Keratinocyte (primary cell): ENCODE results near the gene BCL2L1. TPM values are rescaled to one million over a fixed set of nuclear protein-coding genes. Genes with fewer than 3 reads are reported as not detected.
A peak's percentile ranks its signal among the peaks of the same experiment; 100 is the strongest.

Source experiments
- DNase-seq: peaks from one replicate; pipeline ENCODE4 v3.0.0-alpha.2; 2011; ENCODE audit warnings: low read depth, missing footprints, low spot score
- FAIRE-seq: peaks from 2 replicates; lab custom pipeline; 2011; peaks lifted over from hg19 to GRCh38; lab: Jason Lieb, UNC
- H2AFZ ChIP-seq: 2 replicates; pipeline ENCODE4 v1.6.0; 2012; ENCODE audit warnings: low read length, control low read depth, inconsistent platforms; ENCODE audit not compliant: control insufficient read depth
- H3K27ac ChIP-seq: 2 replicates; pipeline ENCODE4 v1.5.1; 2011; ENCODE audit warnings: low read length; ENCODE audit not compliant: control insufficient read depth, insufficient read depth
- H3K27me3 ChIP-seq: 3 replicates; pipeline ENCODE4 v1.6.0; 2011; ENCODE audit warnings: low read length; ENCODE audit not compliant: control insufficient read depth, insufficient read depth; ENCODE audit errors: extremely low read depth
- H3K36me3 ChIP-seq, 2 experiments: 2 replicates in 1 of 2; 3 replicates in 1 of 2; pipeline ENCODE4 v1.5.1; 2011; ENCODE audit warnings: low read length in 2 of 2, mild to moderate bottlenecking in 1 of 2; ENCODE audit not compliant: control insufficient read depth in 2 of 2, insufficient read depth in 2 of 2; ENCODE audit errors: extremely low read depth in 1 of 2
- H3K4me1 ChIP-seq: 3 replicates; pipeline ENCODE4 v1.5.1; 2011; ENCODE audit warnings: low read length; ENCODE audit not compliant: control insufficient read depth, insufficient read depth; ENCODE audit errors: extremely low read depth
- H3K4me2 ChIP-seq: 3 replicates; pipeline ENCODE4 v1.6.0; 2011; ENCODE audit warnings: low read depth, low read length; ENCODE audit not compliant: control insufficient read depth, insufficient read depth; ENCODE audit errors: extremely low read depth
- H3K4me3 ChIP-seq, 3 experiments: fragments of 200-600 bp in 1 of 3; sonication (generic) in 1 of 3; 2 replicates in 2 of 3; 3 replicates in 1 of 3; pipeline ENCODE4 v1.5.1; 2011 to 2016; ENCODE audit warnings: low read length in 3 of 3, mild to moderate bottlenecking in 3 of 3, control low read depth in 2 of 3, inconsistent platforms in 1 of 3, low read depth in 1 of 3, mixed read lengths in 1 of 3, mixed run types in 1 of 3, moderate library complexity in 1 of 3; ENCODE audit not compliant: control insufficient read depth in 2 of 3, insufficient read depth in 2 of 3; ENCODE audit errors: extremely low read depth in 1 of 3
- H3K79me2 ChIP-seq: 2 replicates; pipeline ENCODE4 v1.6.0; 2012; ENCODE audit warnings: low read length; ENCODE audit not compliant: control insufficient read depth, insufficient read depth
- H3K9ac ChIP-seq: 3 replicates; pipeline ENCODE4 v1.6.0; 2011; ENCODE audit warnings: low read length; ENCODE audit not compliant: control insufficient read depth, insufficient read depth; ENCODE audit errors: extremely low read depth
- H3K9me1 ChIP-seq: 3 replicates; pipeline ENCODE4 v1.6.0; 2011; ENCODE audit warnings: low read length; ENCODE audit not compliant: control insufficient read depth, insufficient read depth; ENCODE audit errors: extremely low read depth
- H3K9me3 ChIP-seq: 2 replicates; pipeline ENCODE4 v1.5.1; 2012; ENCODE audit warnings: low read depth, low read length; ENCODE audit not compliant: control insufficient read depth
- H4K20me1 ChIP-seq: 3 replicates; pipeline ENCODE4 v1.6.0; 2011; ENCODE audit warnings: low read length; ENCODE audit not compliant: control insufficient read depth, insufficient read depth; ENCODE audit errors: extremely low read depth
- CTCF ChIP-seq, 3 experiments: IDR thresholded peaks in 1 of 3; conservative IDR thresholded peaks in 1 of 3; optimal IDR thresholded peaks in 1 of 3; 2 replicates in 2 of 3; 3 replicates in 1 of 3; pipeline versions ENCODE3 to v1.5.1; 2011; ENCODE audit warnings: low read length in 3 of 3, mild to moderate bottlenecking in 3 of 3, moderate library complexity in 2 of 3, control low read depth in 1 of 3, inconsistent platforms in 1 of 3; ENCODE audit not compliant: insufficient read depth in 2 of 3; ENCODE audit errors: extremely low read depth in 1 of 3
- EZH2 ChIP-seq: IDR thresholded peaks from one replicate; pipeline ENCODE4 v1.6.1; 2012; ENCODE audit warnings: inconsistent platforms, mild to moderate bottlenecking, low read length, moderate library complexity
- dilution Hi-C: fragments of 300-500 bp; cut with MboI; formaldehyde crosslinking; loops from one replicate; pipeline ENCODE4 v1.7.0; 2020; ENCODE audit warnings: low sequenced_read_pairs; ENCODE audit not compliant: extremely low pct_ligation_motif_present
- polyA plus RNA-seq, 5 experiments: library from polyadenylated mRNA; depleted of rRNA in 3 of 5; stranded (reverse) in 3 of 5; stranded (forward) in 1 of 5; unstranded in 1 of 5; fragments of >200 nt; gene quantifications; 1 replicate in 1 of 5; 2 replicates in 3 of 5; 3 replicates in 1 of 5; pipeline versions ENCODE4 v1.2.1 to v1.2.3, GENCODE V29; 2011 to 2012; ENCODE audit warnings: missing spikeins in 2 of 5, low read depth in 1 of 5, low replicate concordance in 1 of 5

The BCL2L1 gene
- polyA plus RNA-seq, 1 donor (not counting 4 experiments of a cell fraction or from before 2014, with no cell fraction given), result 109 TPM

DNA sequence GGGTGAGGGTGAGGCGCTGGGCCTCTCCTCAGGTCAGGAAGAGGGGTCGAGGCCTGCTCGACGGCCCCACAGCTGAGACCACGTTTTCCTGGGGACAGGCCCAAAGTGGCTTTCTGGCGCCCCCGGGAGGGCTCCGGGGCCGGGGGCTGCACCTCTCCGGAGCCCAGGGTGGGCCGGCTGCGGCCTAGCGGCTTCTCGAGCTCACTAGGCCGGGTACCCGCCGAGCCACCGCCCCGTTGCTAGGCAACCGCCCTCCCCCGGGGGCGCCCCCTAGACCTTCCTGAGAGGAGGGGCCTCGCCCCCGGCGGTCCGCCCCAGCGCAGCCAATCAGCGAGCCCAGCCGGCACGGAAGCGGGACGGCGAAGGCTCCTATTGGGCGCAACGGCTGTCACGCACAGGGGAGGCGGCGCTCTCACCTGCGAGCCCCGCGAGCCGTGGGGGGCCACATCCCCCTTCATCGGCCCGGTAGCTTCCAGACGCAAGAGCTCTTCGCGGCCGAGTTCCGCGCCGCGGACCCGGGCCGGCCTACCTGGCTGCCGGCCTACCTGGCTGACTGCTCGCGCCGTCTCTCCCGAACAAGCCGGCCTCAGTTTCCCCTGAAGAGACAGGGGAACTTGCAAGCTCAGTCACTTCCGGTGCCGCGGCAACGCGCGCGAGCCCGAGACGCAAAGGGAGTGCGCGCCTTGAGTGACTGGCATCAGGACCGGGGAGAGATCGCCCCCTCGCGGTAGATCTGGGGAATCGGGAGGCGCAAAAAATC lies 831 bp upstream of the BCL2L1 start:
- peak overlapping the region; percentile 98 for H3K27ac ChIP-seq
- peak overlapping the region; percentile 79 to 97 (median 83) for H3K4me3 ChIP-seq
- peak overlapping the region; percentile 98 for H3K4me2 ChIP-seq
- H4K20me1 ChIP-seq, result no peaks in the 10 kb centered on the region
- no peaks in the 10 kb centered on the region for H3K9me3 ChIP-seq
- H3K27me3 ChIP-seq, result no peaks in the 10 kb centered on the region
- DNase-seq (peak; percentile 89), FAIRE-seq (no peak)
- TF ChIP-seq EZH2 (no peak), CTCF (optimal IDR thresholded peaks at IDR 0.05 in 1 of 3, IDR thresholded peaks at IDR 0.05 in 1 of 3, conservative IDR thresholded peaks at IDR 0.05 in 1 of 3; ENCODE audit: extremely low read depth in 1 of 3, insufficient read depth in 2 of 3, low read length in 3 of 3) (peak; percentile 83 to 95 (median 92))
- peaks cover 12 to 24% of the 10 kb centered on the region in 2 experiments for H3K36me3 ChIP-seq
- H3K4me1 ChIP-seq, result peaks cover 18% of the 10 kb centered on the region
- H2AFZ ChIP-seq, result peak overlapping the region; percentile 64
- no peaks in the 10 kb centered on the region for H3K9me1 ChIP-seq
- peak overlapping the region; percentile 99 for H3K9ac ChIP-seq
- dilution Hi-C loops, result no loop called here
- peaks cover 47% of the 10 kb centered on the region for H3K79me2 ChIP-seq

GRCh38 chr20:31723069-31723318 lies 326 bp upstream of the BCL2L1 start:
- peak overlapping the region; percentile 98 for H3K27ac ChIP-seq
- peak overlapping the region; percentile 79 to 97 (median 83) for H3K4me3 ChIP-seq
- FAIRE-seq (no peak), DNase-seq (no peak)
- dilution Hi-C loops, result no loop called here
- H3K4me2 ChIP-seq, result peak overlapping the region; percentile 98
- H3K27me3 ChIP-seq, result no peaks in the 10 kb centered on the region
- no peaks in the 10 kb centered on the region for H3K9me1 ChIP-seq
- peak overlapping the region; percentile 99 for H3K9ac ChIP-seq
- peaks cover 50% of the 10 kb centered on the region for H3K79me2 ChIP-seq
- peaks cover 12 to 27% of the 10 kb centered on the region in 2 experiments for H3K36me3 ChIP-seq
- no peaks in the 10 kb centered on the region for H4K20me1 ChIP-seq
- H2AFZ ChIP-seq, result peak overlapping the region; percentile 64
- H3K9me3 ChIP-seq, result no peaks in the 10 kb centered on the region
- TF ChIP-seq EZH2 (no peak), CTCF (optimal IDR thresholded peaks at IDR 0.05 in 1 of 3, IDR thresholded peaks at IDR 0.05 in 1 of 3, conservative IDR thresholded peaks at IDR 0.05 in 1 of 3; ENCODE audit: extremely low read depth in 1 of 3, insufficient read depth in 2 of 3, low read length in 3 of 3) (no peak)
- H3K4me1 ChIP-seq, result peaks cover 21% of the 10 kb centered on the region
